ENCODE measurements around the gene BBS1.

BBS1 gene

GRCh38 chr11:66497206-66497605 is 13.2 kb upstream of the BBS1 start:
- DNase-seq (ENCODE audit: low read depth): no peak
- H3K4me3 ChIP-seq (ENCODE audit: low read depth, low read length): no peak overlapping the region

GRCh38 chr11:66498506-66498905 is 11.9 kb upstream of the BBS1 start:
- no peak for TF ChIP-seq CTCF (IDR thresholded peaks at IDR 0.05; ENCODE audit: control insufficient read depth, extremely low read depth, insufficient read depth)
- no peak overlapping the region for H3K4me3 ChIP-seq (ENCODE audit: low read depth, low read length)
- DNase-seq (ENCODE audit: low read depth): no peak

More at GRCh38 chr11:66497206-66497605, 13.2 kb upstream of the BBS1 start:
- TF ChIP-seq CTCF (IDR thresholded peaks at IDR 0.05; ENCODE audit: control insufficient read depth, extremely low read depth, insufficient read depth): no peak

- no peak for DNase-seq (ENCODE audit: low read depth)
- no peak for TF ChIP-seq CTCF (IDR thresholded peaks at IDR 0.05; ENCODE audit: control insufficient read depth, extremely low read depth, insufficient read depth)
- H3K4me3 ChIP-seq (ENCODE audit: low read depth, low read length): no peak overlapping the region
Measured at GRCh38 chr11:66505276-66505816, 5.1 kb upstream of the BBS1 start.

- no peak overlapping the region for H3K4me3 ChIP-seq (ENCODE audit: low read depth, low read length)
- TF ChIP-seq CTCF (IDR thresholded peaks at IDR 0.05; ENCODE audit: control insufficient read depth, extremely low read depth, insufficient read depth): no peak
- DNase-seq (ENCODE audit: low read depth): no peak
Measured at GRCh38 chr11:66509131-66509561, 1.3 kb upstream of the BBS1 start.

- TF ChIP-seq CTCF (IDR thresholded peaks at IDR 0.05; ENCODE audit: control insufficient read depth, extremely low read depth, insufficient read depth): no peak
- no peak for DNase-seq (ENCODE audit: low read depth)
- H3K4me3 ChIP-seq (ENCODE audit: low read depth, low read length): peak overlapping the region; percentile 91
Measured at GRCh38 chr11:66510990-66511339, 530 bp downstream of the BBS1 start.

GRCh38 chr11:66523611-66524010 is 13.2 kb downstream of the BBS1 start:
- DNase-seq (ENCODE audit: low read depth): no peak
- no peak for TF ChIP-seq CTCF (IDR thresholded peaks at IDR 0.05; ENCODE audit: control insufficient read depth, extremely low read depth, insufficient read depth)
- H3K4me3 ChIP-seq (ENCODE audit: low read depth, low read length): no peak overlapping the region

- DNase-seq (ENCODE audit: low read depth): no peak
- TF ChIP-seq CTCF (IDR thresholded peaks at IDR 0.05; ENCODE audit: control insufficient read depth, extremely low read depth, insufficient read depth): no peak
- H3K4me3 ChIP-seq (ENCODE audit: low read depth, low read length): no peak overlapping the region
Measured at GRCh38 chr11:66524304-66525040, 14.0 kb downstream of the BBS1 start.
